HepG2 (cell line): Measurements from ENCODE around the gene PCNA. TPM values are rescaled to one million over a fixed set of nuclear protein-coding genes. Genes with fewer than 3 reads are reported as not detected.

ENCODE experiments used
- AGO1 ChIP-seq: fragments of 200-400 bp; formaldehyde crosslinking; IDR thresholded peaks from 2 replicates; pipeline ENCODE4 v1.6.1; 2017; ENCODE audit warnings: mild to moderate bottlenecking, low read depth, low read length, moderate library complexity; ENCODE audit not compliant: poor library complexity, severe bottlenecking
- ARID2 ChIP-seq: sonication (generic); formaldehyde crosslinking; IDR thresholded peaks from 2 replicates; pipeline ENCODE4 v1.8.1; 2022; ENCODE audit warnings: mild to moderate bottlenecking, missing genetic modification reagents, borderline replicate concordance
- CBFB ChIP-seq: sonication (generic); formaldehyde crosslinking; IDR thresholded peaks from 2 replicates; pipeline ENCODE4 v1.4.0; 2020; ENCODE audit warnings: missing genetic modification reagents
- CSRNP2 ChIP-seq: sonication (generic); formaldehyde crosslinking; conservative IDR thresholded peaks from 2 replicates; pipeline ENCODE4 v1.8.0; 2022; ENCODE audit warnings: low read depth, missing genetic modification reagents
- ELF3 ChIP-seq: IDR thresholded peaks from 2 replicates; pipeline ENCODE4 v1.6.1; 2016; ENCODE audit warnings: missing genetic modification reagents, missing compliant biosample characterization
- ETV5 ChIP-seq: IDR thresholded peaks from 2 replicates; pipeline ENCODE4 v1.6.1; 2018; ENCODE audit warnings: missing biosample characterization, missing genetic modification reagents, inconsistent platforms, borderline replicate concordance
- HNF4G ChIP-seq, 2 experiments: sonication (generic) in 1 of 2; formaldehyde crosslinking in 1 of 2; IDR thresholded peaks; 2 replicates each; pipeline versions ENCODE4 v1.4.0 to v1.6.1; 2011 to 2020; ENCODE audit warnings: borderline replicate concordance in 2 of 2, low read depth in 2 of 2, mild to moderate bottlenecking in 2 of 2, low read length in 1 of 2, missing genetic modification reagents in 1 of 2, moderate library complexity in 1 of 2
- HOXA7 ChIP-seq: sonication (generic); formaldehyde crosslinking; IDR thresholded peaks from 2 replicates; pipeline ENCODE4 v1.8.1; 2022; ENCODE audit warnings: mild to moderate bottlenecking, missing genetic modification reagents, moderate library complexity
- NONO ChIP-seq, 2 experiments: fragments of 450-650 bp in 1 of 2; sonication (generic) in 1 of 2; formaldehyde crosslinking in 1 of 2; IDR thresholded peaks in 1 of 2; conservative IDR thresholded peaks in 1 of 2; 2 replicates each; pipeline versions ENCODE4 v1.6.1 to v1.8.0; 2017 to 2022; ENCODE audit warnings: mild to moderate bottlenecking in 1 of 2, missing genetic modification reagents in 1 of 2, moderate library complexity in 1 of 2
- PBX3 ChIP-seq: sonication (generic); formaldehyde crosslinking; IDR thresholded peaks from 2 replicates; pipeline ENCODE4 v1.8.1; 2023; ENCODE audit warnings: missing genetic modification reagents, inconsistent platforms, borderline replicate concordance
- PCBP2 ChIP-seq: fragments of 200-400 bp; formaldehyde crosslinking; optimal IDR thresholded peaks from 2 replicates; pipeline ENCODE3; 2018; ENCODE audit warnings: low read length, low read depth; ENCODE audit not compliant: poor library complexity, severe bottlenecking
- REXO4 ChIP-seq: sonication (generic); formaldehyde crosslinking; IDR thresholded peaks from 2 replicates; pipeline ENCODE4 v1.8.0; 2022; ENCODE audit warnings: missing genetic modification reagents, mild to moderate bottlenecking, borderline replicate concordance
- SALL1 ChIP-seq: sonication (generic); formaldehyde crosslinking; IDR thresholded peaks from 2 replicates; pipeline ENCODE4 v1.8.0; 2022; ENCODE audit warnings: mild to moderate bottlenecking, missing genetic modification reagents
- ZBTB3 ChIP-seq: sonication (generic); formaldehyde crosslinking; IDR thresholded peaks from 2 replicates; pipeline ENCODE4 v1.4.0; 2020; ENCODE audit warnings: low read depth, mild to moderate bottlenecking, moderate library complexity, missing genetic modification reagents, borderline replicate concordance
- ZC3H4 ChIP-seq: sonication (generic); formaldehyde crosslinking; IDR thresholded peaks from 2 replicates; pipeline ENCODE4 v1.4.0; 2020; ENCODE audit warnings: missing genetic modification reagents, borderline replicate concordance
- ZFYVE20 ChIP-seq: sonication (generic); formaldehyde crosslinking; IDR thresholded peaks from 2 replicates; pipeline ENCODE4 v1.8.0; 2023; ENCODE audit warnings: low read depth, mild to moderate bottlenecking, moderate library complexity, missing genetic modification reagents, borderline replicate concordance
- ZNF234 ChIP-seq: sonication (generic); formaldehyde crosslinking; conservative IDR thresholded peaks from 2 replicates; pipeline ENCODE4 v1.5.1; 2020; ENCODE audit warnings: mild to moderate bottlenecking, missing genetic modification reagents
- ZNF382 ChIP-seq: sonication (generic); formaldehyde crosslinking; IDR thresholded peaks from 2 replicates; pipeline ENCODE4 v1.5.0; 2020; ENCODE audit warnings: missing genetic modification reagents, mild to moderate bottlenecking, borderline replicate concordance
- ZNF615 ChIP-seq: sonication (generic); formaldehyde crosslinking; IDR thresholded peaks from 2 replicates; pipeline ENCODE4 v1.5.0; 2020; ENCODE audit warnings: mild to moderate bottlenecking, missing genetic modification reagents, borderline replicate concordance
- ZNF740 ChIP-seq: sonication (generic); formaldehyde crosslinking; IDR thresholded peaks from 2 replicates; pipeline ENCODE4 v1.4.0; 2020; ENCODE audit warnings: missing genetic modification reagents
- ZNF766 ChIP-seq: sonication (generic); formaldehyde crosslinking; IDR thresholded peaks from 2 replicates; pipeline ENCODE4 v1.5.0; 2020; ENCODE audit warnings: missing genetic modification reagents, borderline replicate concordance
- ZNF772 ChIP-seq: sonication (generic); formaldehyde crosslinking; IDR thresholded peaks from 2 replicates; pipeline ENCODE4 v1.5.0; 2020; ENCODE audit warnings: mild to moderate bottlenecking, missing genetic modification reagents
- ZNF775 ChIP-seq: sonication (generic); formaldehyde crosslinking; IDR thresholded peaks from 2 replicates; pipeline ENCODE4 v1.4.0; 2020; ENCODE audit warnings: missing genetic modification reagents, mild to moderate bottlenecking, moderate library complexity, borderline replicate concordance
- ZNF780A ChIP-seq: sonication (generic); formaldehyde crosslinking; IDR thresholded peaks from 2 replicates; pipeline ENCODE4 v1.8.0; 2022; ENCODE audit warnings: mild to moderate bottlenecking, missing genetic modification reagents, moderate library complexity
- ZNF782 ChIP-seq: sonication (generic); formaldehyde crosslinking; IDR thresholded peaks from 2 replicates; pipeline ENCODE4 v1.4.0; 2020; ENCODE audit warnings: missing genetic modification reagents, mild to moderate bottlenecking, borderline replicate concordance
- polyA plus RNA-seq, 8 experiments: library from polyadenylated mRNA; depleted of rRNA in 3 of 8; stranded (reverse) in 7 of 8; unstranded in 1 of 8; fragments of >200 nt; fragmentation: Illumina TruSeq in 4 of 8; extraction: Trizol in 4 of 8; gene quantifications; 2 replicates each; pipeline versions ENCODE4 v1.2.1 to v1.2.3, GENCODE V29; 2011 to 2016; ENCODE audit warnings: low read depth in 4 of 8, missing spikeins in 1 of 8, mixed read lengths in 1 of 8; ENCODE audit not compliant: insufficient read depth in 1 of 8
- total RNA-seq, 5 experiments: library from RNA; depleted of rRNA; stranded (reverse); fragments of >200 nt; fragmentation: Illumina TruSeq; extraction: Trizol; gene quantifications; 2 replicates each; pipeline ENCODE4 v1.2.3, GENCODE V29; 2016; ENCODE audit warnings: low read depth in 1 of 5

Gene PCNA
- total and polyA plus RNA-seq, 2 of the 13 experiments (the other 11 are each of a cell fraction or from before 2014, with no cell fraction given): 229 to 655 TPM

- peak; percentile 99 for TF ChIP-seq ZNF772
- peak; percentile 46; the same call in 1 of the 2 replicates for TF ChIP-seq ZNF782 (CRISPR knock-in tag)
- peak; percentile 52 for TF ChIP-seq CBFB (CRISPR knock-in tag)
- peak; percentile 97 for TF ChIP-seq ZNF615 (CRISPR knock-in tag)
- peak; percentile 87 for TF ChIP-seq SALL1 (CRISPR knock-in tag)
- peak; percentile 16; the same call in 1 of the 2 replicates for TF ChIP-seq ZFYVE20
- TF ChIP-seq HOXA7 (CRISPR knock-in tag): no peak
- TF ChIP-seq ZNF740 (CRISPR knock-in tag): 0 out of 2 replicates have a peak, but pooled peaks have one; percentile 40
- TF ChIP-seq CSRNP2 (CRISPR knock-in tag): peak; percentile 99
- peak; percentile 79 for TF ChIP-seq AGO1
- TF ChIP-seq ZC3H4 (CRISPR knock-in tag): peak; percentile 84
- TF ChIP-seq ZNF234 (CRISPR knock-in tag): peak; percentile 100
- peak; percentile 99 for TF ChIP-seq ZNF766 (CRISPR knock-in tag)
- no peak for TF ChIP-seq PCBP2
- no peak for TF ChIP-seq ZNF382 (CRISPR knock-in tag)
- TF ChIP-seq REXO4 (CRISPR knock-in tag): peak; percentile 99; the same call in 1 of the 2 replicates
- no peak; the same call in 1 of the 2 replicates for TF ChIP-seq HNF4G (IDR thresholded peaks at IDR 0.05; ENCODE audit: borderline replicate concordance, low read depth, low read length)
- peak; percentile 72; the same call in 1 of the 2 replicates for TF ChIP-seq HNF4G (CRISPR knock-in tag; IDR thresholded peaks at IDR 0.05; ENCODE audit: borderline replicate concordance, low read depth)
- no peak; the same call in 1 of the 2 replicates for TF ChIP-seq PBX3 (CRISPR knock-in tag)
- TF ChIP-seq ZNF780A (CRISPR knock-in tag): peak; percentile 97
- no peak for TF ChIP-seq NONO (IDR thresholded peaks at IDR 0.05)
- peak; percentile 98 for TF ChIP-seq NONO (CRISPR knock-in tag; conservative IDR thresholded peaks at IDR 0.05)
- peak; percentile 53 for TF ChIP-seq ARID2 (CRISPR knock-in tag)
- no peak; the same call in none of the 2 replicates for TF ChIP-seq ZBTB3 (CRISPR knock-in tag)
- peak; percentile 46 for TF ChIP-seq ETV5 (CRISPR knock-in tag)
- peak; percentile 68 for TF ChIP-seq ELF3
- TF ChIP-seq ZNF775 (CRISPR knock-in tag): peak; percentile 65
Measured at GRCh38 chr20:5119435-5120184, at the start of gene PCNA (continued).
